ENCODE data around the gene GRIK4. TPM values are rescaled to one million over a fixed set of nuclear protein-coding genes. Genes with fewer than 3 reads are reported as not detected.

Gene GRIK4
- total RNA-seq, 1 donor from 2014 or later, result 0.89 TPM

- Mint-ChIP-seq H3K27ac (ENCODE audit: unreplicated experiment) (no peak overlapping the region), H3K4me1 (no peaks in the 10 kb centered on the region), H3K9me3 (no peaks in the 10 kb centered on the region), H3K27me3 (ENCODE audit: low read depth) (peaks cover 8% of the 10 kb centered on the region), H3K36me3 (ENCODE audit: low read depth) (no peaks in the 10 kb centered on the region), H3K4me3 (no peak overlapping the region)
- DNase-seq (ENCODE audit: low read depth, low spot score), result no peak
- no peak for TF ChIP-seq CTCF (conservative IDR thresholded peaks at IDR 0.05)
Measured at GRCh38 chr11:120688163-120688562, 176.6 kb downstream of the GRIK4 start.

- Mint-ChIP-seq H3K27me3 (ENCODE audit: low read depth) (peaks cover 12% of the 10 kb centered on the region), H3K36me3 (ENCODE audit: low read depth) (no peaks in the 10 kb centered on the region), H3K4me1 (no peaks in the 10 kb centered on the region), H3K4me3 (no peak overlapping the region), H3K27ac (ENCODE audit: unreplicated experiment) (no peak overlapping the region), H3K9me3 (no peaks in the 10 kb centered on the region)
- no peak for DNase-seq (ENCODE audit: low read depth, low spot score)
- TF ChIP-seq CTCF (conservative IDR thresholded peaks at IDR 0.05), result no peak
Measured at GRCh38 chr11:120689596-120690275, 178.2 kb downstream of the GRIK4 start.

GRCh38 chr11:120690406-120690805 lies 178.9 kb downstream of the GRIK4 start:
- peaks cover 8% of the 10 kb centered on the region for H3K27me3 Mint-ChIP-seq (ENCODE audit: low read depth)
- no peak overlapping the region for H3K27ac Mint-ChIP-seq (ENCODE audit: unreplicated experiment)
- H3K4me1 Mint-ChIP-seq, result no peaks in the 10 kb centered on the region
- H3K4me3 Mint-ChIP-seq, result no peak overlapping the region
- DNase-seq (ENCODE audit: low read depth, low spot score), result no peak
- no peaks in the 10 kb centered on the region for H3K36me3 Mint-ChIP-seq (ENCODE audit: low read depth)
- TF ChIP-seq CTCF (conservative IDR thresholded peaks at IDR 0.05), result no peak
- no peaks in the 10 kb centered on the region for H3K9me3 Mint-ChIP-seq

GRCh38 chr11:120694726-120695125 lies 183.2 kb downstream of the GRIK4 start:
- DNase-seq (ENCODE audit: low read depth, low spot score), result no peak
- Mint-ChIP-seq H3K4me3 (no peak overlapping the region), H3K27me3 (ENCODE audit: low read depth) (peaks cover 14% of the 10 kb centered on the region), H3K9me3 (no peaks in the 10 kb centered on the region), H3K4me1 (no peaks in the 10 kb centered on the region), H3K27ac (ENCODE audit: unreplicated experiment) (no peak overlapping the region), H3K36me3 (ENCODE audit: low read depth) (no peaks in the 10 kb centered on the region)
- no peak for TF ChIP-seq CTCF (conservative IDR thresholded peaks at IDR 0.05)

- Mint-ChIP-seq H3K36me3 (ENCODE audit: low read depth) (no peaks in the 10 kb centered on the region), H3K4me3 (no peak overlapping the region), H3K27ac (ENCODE audit: unreplicated experiment) (no peak overlapping the region), H3K27me3 (ENCODE audit: low read depth) (peaks cover 14% of the 10 kb centered on the region), H3K9me3 (no peaks in the 10 kb centered on the region), H3K4me1 (no peaks in the 10 kb centered on the region)
- no peak for DNase-seq (ENCODE audit: low read depth, low spot score)
- TF ChIP-seq CTCF (conservative IDR thresholded peaks at IDR 0.05), result no peak
Measured at GRCh38 chr11:120695426-120695825, 183.9 kb downstream of the GRIK4 start.
